NCI-H345 treated with DMSO at 0.1 percent for 48 hours (cell line): ENCODE results near the gene CLDND2.

ENCODE experiments used
- DNase-seq: peaks from one replicate; lab custom pipeline; 2025; ENCODE audit not compliant: unreplicated experiment; lab: John Stamatoyannopoulos, UW

The CLDND2 gene

DNA sequence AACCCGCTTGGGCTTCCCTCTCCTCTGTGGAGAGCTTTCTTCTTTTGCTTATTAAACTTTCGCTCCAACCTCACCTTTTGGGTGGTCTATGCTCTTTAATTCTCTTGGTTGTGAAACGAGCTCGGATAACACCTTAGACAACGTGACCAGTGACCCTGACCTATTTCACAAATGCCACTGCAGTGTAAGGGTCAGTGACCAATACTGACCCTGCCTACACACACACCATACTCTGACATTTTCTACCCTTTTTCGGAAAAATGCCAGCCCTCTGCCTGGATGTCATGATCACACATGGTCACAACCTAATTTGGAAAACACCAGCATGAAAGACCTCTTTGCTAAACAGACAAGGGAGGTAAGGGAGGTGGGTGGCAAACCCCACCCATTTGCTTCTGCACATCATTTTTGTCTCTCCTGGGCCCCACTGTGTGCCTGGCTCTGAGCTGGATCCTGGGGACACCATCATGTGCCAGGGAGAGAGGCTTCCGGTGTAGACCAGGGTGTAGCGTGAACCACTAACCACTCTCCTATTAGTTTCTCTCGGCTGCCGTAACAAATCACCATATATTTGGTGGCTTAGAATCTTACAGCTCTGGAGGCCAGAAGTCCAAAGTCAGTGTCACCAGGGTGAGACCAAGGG, 12.5 kb downstream of the CLDND2 start:
- DNase-seq: no peak

DNA sequence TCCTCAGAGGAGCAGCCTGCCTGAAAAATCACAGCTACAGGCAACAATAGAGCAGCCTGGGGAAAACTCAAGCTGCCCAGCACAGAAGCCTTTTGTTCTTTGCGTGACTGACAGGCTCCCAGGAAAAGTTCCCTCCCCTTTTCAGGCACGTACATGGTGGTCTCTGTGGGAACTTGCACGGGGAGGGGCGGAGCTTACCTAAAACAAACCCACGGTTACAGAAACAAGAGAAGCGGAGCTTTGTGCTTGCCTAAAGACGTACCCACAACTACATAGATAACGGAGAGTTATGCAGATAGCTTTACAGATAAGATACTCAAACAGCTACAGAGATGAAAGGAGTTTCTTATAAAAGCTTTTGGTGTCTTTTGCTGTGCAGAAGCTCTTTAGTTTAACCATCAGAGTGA, 14.1 kb downstream of the CLDND2 start:
- no peak for DNase-seq

DNA sequence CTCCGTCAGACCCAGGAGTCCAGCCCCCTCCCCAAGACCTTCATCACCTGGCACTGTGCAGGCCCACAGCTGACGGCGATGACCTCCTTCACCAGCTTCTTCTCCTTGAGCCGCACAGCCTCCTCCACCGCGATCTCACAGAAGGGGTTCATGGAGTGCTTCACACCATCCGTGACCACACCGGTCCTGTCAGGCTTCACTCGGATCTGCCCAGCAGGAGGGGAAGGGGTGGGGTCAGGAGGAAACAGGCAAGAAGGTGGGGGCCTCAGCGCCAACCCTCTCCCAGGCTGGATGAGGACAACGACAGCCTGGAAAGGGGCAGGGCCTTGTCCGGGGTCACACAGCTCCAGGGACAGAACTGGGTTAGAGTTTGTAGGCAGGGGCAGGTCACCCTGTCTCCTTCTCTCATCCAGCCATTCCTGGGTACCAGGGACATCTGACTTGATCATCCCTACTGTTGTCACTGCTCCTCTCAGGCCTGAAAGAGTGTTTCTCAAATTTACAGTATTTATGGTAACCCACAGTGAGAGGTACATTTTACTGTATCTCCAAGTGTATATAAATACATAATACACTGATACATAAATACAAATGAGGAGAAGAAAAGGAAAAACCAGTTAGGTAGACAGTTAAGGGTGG, 14.6 kb downstream of the CLDND2 start:
- DNase-seq: no peak

DNA sequence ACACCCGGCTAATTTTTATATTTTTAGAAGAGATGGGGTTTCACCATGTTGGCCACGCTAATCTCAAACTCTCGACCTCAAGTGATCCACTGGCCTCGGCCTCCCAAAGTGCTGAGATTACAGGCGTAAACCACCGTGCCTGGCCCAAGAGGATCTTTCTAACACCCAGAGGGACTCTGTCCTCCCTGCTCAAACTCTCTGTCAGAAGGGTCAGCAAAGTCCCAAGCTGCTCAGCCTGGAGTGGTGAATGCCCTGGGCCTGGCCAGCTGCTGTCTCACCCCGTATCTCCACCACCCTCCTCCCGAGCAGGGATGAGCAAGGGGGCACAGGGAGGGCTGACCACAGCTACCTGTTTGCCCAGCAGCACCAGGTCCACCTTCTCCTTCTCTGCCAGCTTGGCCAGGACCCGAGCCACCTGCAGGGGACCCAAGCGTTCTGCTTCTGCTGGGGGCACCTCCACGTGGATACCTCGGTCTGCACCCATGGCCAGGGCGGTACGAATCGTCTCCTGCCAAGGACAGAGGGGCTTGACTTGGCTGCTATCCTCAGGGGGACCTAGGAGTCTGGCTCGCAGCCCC, 15.9 kb downstream of the CLDND2 start:
- no peak for DNase-seq

DNA sequence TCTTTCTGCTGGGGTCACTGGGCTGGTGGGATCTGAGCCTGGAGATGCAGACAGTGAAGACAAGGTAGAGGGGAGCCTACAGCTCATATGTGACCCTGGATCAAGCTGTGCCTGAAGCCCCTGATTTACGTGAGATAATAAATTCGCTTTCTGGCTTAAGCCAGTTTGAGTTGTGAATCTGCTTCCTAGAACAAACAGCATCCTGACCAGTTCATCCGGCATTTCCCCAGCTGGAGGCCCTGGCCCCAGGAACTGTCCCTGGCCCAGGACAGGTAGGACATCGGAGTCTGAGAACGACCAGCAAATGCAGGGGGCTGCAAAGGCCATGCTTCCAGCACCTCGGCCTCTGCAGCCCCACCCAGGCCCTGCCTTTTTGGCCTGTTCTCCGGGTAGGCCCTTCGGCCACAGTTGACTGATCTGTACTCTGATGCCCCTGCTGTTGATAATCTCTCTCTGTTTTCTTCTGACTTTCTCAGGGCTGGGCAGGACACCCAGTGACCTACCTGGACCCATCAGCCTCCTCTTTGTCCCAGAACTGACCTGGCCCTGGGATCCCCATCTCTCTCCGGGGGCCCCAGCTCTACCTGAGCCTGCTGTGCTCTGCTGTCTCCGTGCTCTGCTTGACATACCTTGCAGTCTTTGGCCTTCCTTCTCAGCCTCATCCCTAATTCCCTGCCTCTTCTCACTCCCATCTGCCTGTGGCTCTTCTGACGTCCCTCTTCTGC, 17.4 kb downstream of the CLDND2 start:
- DNase-seq: no peak

DNA sequence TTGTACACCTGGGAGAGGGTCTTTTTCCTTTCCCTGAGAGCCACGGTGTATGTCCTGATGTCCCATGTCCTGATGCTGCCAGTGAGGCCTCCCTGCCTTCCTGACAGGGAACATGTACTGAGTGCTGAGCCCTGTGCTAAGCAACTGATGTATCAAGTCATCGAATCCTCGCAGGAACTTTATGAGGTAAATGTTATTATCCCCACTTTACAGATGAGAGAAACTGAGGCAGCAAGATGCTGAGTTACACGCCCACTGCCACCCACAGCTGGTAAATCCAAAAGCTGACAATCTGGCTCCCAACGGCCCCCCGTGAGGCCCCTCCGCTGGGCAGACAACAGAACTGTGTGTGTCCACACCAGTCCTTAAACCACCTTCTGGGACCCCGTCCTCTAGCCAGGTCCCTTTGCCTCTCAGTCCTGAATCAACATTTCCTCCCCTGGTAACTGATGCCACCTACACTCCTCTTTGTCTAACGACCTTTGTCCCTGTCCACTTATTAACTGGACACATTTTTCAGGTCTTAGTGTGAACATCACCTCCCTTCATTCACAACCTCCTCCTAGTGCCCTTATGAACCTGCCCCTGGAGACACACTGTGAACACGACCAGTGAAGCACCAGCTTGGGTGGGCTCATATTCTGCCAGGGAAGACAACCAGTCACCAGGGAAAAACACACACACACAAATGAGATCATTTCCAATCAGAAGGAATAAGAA, 21.4 kb downstream of the CLDND2 start:
- DNase-seq: no peak

DNA sequence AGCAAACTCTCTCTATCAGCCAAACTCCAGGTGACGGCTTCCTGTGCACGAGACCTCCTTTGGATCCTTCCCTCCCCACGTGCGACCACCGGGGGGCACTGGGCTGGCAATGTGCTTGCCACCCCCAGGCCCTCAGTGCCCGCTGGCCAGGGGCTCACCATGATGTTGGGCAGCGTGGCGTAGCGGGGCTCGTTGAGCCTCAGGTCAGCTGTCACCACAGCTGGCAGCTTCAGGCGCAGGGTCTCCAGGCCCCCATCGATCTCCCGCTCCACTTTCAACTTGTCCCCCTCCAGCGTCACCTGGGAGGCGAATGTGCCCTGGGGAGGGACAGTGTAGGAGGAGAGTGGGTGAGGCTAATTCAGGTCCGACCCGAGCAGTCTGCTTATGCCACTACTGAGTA, 22.1 kb downstream of the CLDND2 start:
- no peak for DNase-seq

DNA sequence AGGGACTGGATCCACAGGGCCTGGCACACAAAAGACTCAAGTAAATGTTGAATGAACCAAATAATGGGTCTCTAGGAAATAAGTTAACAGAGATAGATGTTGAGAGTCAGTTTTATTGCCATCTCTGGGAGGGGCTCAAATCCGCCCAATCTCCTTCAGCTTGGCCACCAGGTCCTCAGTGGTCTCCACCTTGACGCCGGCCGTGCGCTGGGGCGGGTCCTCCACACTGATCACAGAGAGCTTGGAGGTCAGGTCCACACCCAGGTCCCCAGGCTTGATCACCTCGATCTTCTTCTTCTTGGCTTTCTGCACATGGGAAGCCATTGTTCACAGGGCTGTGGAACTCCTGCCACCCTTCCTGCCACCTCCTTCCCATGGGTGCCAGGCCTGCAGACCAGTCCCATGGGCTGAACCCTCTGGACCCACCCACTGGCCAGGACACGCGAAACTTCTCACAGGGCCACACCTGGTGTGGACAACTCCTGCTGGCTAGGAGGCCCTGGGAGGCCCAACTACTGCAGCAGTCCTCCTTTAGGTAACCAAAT, 23.7 kb downstream of the CLDND2 start:
- DNase-seq: no peak

DNA sequence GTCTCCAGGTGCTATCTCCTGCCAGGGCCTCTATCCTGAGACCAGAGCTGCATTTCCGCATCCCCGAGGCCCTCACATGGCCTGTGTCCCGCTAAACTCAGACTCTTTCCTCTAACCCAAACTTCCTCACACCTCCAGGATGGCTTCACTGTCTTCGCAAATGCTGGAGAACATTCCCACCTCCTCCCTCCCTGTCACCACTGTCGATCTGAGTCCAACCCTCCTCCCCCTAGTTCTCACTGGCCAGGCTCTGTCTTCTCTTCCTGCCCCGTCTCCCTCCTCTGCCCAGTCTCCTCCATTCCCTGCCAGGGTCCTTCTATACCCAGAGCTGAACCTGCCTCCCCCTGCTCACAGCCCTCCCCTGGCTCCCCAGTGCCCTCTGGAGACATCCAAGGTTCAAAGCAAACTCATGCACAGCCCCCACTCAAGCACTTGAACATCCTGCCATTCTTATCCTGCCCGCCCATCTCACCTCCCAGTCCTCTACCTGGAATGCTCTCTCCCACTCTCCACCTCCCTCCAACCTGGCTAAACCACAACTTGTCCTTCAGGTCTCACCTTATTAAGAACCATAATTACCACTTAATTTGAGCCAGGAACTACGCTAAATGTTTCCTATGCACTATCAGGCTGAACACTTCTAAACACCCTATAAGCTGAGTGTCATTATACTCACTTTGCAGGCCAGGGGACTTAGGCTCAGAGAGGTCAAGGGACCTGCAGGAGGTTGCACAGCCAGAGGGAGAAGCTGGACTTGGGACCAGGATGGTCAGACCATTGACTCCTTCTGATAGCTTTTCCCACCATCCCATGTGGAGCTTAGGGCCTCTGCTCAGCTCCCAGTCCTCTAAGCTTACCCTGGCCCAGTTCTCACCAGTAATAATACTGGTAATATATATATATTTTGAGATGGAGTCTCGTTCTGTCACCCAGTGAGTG, 25.9 kb downstream of the CLDND2 start:
- DNase-seq: no peak

DNA sequence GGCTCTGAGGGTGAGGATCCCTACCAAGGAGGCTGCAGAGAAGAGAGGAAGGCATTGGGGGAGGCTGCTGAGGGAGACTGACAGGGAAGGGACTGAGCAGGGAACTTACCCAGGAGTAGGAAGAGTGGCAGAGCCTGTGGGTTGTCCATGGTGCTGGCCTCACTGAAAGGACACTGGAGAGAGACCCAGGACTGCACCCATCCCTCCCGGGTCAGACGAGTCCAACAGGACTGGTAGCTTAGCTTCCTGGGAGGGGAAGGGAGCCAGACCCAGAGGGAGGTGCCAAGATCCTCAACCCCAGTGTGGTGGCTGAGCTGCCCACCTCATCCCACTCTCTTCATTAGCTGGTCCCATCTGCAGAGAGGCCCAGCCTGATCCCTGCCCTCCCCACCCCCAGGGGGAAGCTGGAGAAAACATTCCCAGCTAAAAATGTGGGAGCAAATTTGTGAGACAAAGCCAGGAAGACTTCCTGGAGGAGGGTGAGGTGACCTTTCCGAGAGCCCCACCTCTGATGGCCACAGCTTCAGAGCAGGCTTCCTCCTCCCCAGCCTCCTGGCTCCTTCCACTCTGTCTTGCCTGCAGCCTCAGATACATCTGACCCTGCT, 26.7 kb downstream of the CLDND2 start, which contains the start of gene VSIG10L:
VSIG10L (minus strand) TSS at position 164 of the 605 bp plus-strand sequence; CDS start at position 149, 15 bp downstream.
- no peak for DNase-seq

DNA sequence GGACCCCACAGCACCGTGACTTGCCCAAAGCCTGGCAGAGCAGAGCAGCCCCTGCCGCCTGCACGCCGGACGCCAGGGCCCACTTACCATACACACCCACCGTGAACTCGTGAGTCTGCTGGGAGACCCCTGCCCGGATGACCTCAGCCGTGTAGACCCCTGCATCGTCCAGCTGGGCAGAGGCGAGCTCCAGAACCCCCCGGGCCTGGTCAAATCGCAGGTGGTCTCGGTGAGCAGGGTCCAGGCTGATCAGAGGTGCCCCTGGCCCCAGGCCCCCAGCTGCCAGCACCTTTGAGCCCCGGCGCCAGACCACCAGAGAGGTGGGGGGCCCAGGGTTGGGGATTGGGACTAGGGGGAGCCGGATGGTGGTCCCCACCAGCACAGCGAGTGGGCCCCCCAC, 27.7 kb downstream of the CLDND2 start:
- no peak for DNase-seq

DNA sequence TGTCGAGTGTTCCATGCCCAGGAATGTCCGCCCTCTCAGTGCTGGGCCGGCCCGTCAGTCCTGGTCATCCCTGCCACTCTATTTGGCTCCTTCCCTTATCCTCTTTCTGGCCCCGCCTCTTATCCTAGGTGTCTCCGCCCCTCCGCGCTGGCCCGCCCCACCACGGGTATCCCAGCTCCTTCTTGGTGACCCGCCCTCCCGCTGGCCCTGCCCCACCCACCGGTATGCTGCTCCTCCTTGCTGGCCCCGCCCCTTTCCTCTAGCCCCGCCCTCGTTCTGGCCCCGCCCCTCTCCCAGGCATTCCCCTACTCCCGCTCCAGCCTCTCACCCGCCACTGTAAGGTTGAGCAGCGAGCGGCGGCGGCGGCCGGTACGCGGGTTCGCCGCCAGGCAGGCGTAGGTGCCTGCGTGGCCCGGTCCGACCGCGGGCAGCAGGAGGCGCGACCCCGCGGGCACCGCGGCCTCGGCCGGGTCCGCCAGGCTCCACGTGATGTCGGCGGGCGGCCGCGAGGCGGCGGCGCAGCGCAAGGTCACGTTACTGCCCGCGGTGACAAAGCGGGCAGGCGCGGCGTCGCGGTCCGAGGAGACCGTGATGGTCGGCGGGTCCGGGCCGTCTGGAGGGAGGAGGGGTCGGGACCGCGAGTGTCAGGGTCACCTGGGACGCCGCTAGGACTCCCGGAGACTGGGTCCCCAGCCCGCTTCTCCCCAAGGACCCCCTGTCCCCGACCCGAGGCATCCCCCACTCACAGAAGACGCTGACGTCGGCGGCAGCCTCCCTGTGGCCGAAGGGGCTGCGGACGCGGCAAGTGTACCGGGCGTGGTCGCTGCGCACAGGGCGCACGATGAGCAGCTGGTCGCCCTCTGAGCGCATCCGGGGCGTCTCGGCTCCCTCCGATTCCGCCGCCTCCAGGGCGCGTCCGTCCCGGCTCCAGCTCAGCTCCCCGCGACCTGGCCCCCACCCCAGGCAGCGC, 28.8 kb downstream of the CLDND2 start:
- DNase-seq: no peak

DNA sequence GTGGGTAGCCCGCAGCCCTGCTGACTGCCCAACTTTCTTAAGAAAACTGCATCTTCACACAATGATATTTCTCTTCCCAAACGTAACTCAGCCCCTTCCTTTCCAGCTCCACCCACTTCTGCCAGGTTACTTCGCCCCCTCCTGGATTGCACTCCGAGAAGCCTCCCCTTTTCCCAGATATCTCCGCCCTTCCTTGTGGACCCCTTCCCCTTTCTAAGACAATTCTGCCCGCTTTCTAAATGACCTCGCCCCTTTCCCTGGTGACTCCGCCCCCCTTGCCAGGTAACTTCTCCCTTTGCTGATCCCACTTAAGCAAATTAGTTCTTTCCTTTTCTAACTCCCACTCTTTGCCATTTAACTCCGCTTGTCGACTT, 29.5 kb downstream of the CLDND2 start:
- no peak for DNase-seq

DNA sequence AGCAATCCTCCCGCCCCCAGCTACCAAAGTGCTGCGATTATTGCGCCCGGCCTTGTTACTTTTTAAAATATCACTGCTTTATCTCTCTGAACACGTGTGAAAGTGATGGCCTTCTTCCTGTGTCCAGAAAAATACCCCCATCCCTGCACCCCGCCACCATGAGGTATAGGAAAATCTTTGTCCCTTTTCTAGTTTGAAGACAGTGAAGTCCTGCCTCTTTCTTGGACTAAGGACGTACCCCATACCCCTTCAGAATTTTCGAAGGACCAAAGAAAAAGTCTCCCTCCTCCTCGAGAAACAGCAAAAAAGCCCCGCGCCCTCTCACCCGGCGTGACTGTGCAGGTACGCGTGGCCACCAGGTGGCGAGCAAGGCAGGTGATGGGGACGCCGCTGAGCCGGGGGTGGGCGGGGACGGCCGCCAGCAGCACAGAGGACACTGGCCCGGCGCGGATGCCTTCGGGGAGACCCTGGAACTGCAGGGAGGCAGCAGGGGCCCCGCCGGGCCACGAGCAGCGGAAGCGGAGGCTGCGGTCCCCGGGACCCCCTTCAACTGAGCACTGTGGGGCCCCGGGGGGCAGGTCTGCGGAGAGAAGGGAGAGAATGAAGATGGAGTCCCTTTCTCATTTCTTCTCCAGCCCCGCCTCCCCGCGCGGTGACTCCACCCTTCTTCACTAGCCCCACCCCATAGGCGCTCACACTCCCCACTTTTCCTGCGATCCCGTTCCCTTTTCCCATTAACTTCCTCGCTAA, 30.1 kb downstream of the CLDND2 start:
- DNase-seq: no peak

DNA sequence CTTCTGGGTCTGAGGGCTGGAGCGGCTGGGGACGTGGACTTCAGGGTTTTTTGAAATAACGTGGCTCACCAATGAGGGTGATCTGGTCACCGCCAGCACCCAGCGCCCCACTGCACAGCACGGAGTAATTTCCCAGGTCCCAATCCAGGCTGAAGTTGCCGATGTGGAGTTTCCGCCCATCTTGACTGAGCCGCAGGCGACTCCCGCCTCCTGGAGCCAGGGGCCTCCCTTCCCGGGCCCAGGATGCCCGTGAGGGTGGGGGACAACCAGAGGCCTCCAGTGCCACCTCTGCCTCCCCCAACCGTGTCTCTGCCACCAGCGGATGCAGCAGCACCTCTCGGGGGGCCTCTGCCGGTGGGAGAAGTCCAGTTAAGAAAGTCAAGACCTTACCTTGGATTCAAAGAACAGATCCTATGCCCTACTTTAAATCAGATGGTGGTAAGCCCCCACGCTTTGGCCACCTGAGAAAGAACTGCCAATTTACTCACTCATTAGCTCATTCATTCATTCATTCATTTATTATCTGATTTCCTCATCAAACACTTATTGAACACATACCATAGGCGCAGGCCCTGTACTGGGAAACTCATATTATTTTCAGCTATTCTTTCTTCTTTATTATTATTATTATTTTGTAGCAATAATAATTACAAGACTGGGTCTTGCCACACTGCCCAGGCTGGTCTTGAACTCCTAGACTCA, 30.8 kb downstream of the CLDND2 start:
- DNase-seq: no peak

DNA sequence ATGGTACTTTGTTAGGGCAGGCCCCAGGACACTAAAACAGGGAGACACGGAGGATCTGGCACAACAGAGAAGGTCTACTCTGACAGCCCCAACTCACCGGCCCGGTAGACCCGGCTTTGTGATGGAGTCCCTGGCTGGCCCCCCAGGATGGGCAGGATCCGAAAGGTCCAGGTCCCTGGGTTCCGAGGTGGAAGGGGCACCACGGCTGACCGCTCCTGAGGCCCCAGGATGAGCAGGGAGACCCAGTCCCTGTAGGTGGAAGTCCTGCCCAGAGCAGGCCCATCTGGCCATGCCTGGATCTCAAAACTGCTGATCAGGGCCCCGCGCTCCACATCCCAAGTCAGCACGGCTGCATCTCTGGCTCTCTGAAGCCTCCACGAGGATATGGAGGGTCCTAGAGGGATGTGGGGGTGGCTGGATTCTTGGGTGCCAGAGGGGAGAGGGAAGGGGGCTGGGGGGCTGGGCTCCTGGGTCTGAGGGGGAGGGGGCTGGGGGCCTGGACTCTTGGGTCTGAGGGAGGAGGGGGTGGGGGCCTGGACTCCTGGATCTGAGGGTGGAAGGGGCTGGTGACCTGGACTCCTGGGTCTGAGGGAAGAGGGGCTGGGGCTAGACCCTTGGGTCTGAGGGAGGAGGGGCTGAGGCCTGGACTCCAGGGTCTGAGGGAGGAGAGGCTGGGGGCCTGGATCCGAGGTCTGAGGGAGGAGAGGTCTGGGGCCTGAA, 31.5 kb downstream of the CLDND2 start:
- DNase-seq: no peak
